Endodermal cell (in vitro differentiated cells): ENCODE measurements around the gene LYST. TPM values are rescaled to one million over a fixed set of nuclear protein-coding genes. Genes with fewer than 3 reads are reported as not detected.

ENCODE experiments used
- DNase-seq: peaks from one replicate; pipeline ENCODE4 v3.0.0-alpha.2; 2017
- H3K27ac ChIP-seq: 2 replicates; pipeline ENCODE4 v1.5.1; 2013; ENCODE audit warnings: mild to moderate bottlenecking, low read depth, low read length, moderate library complexity
- H3K27me3 ChIP-seq: 2 replicates; pipeline ENCODE4 v1.6.1; 2013; ENCODE audit warnings: mild to moderate bottlenecking, low read length, moderate library complexity; ENCODE audit not compliant: insufficient read depth, control insufficient read depth, poor library complexity, severe bottlenecking
- H3K36me3 ChIP-seq: 2 replicates; pipeline ENCODE4 v1.7.0; 2013; ENCODE audit warnings: mild to moderate bottlenecking, low read length, moderate library complexity; ENCODE audit not compliant: control insufficient read depth, insufficient read depth
- H3K4me1 ChIP-seq: one replicate; pipeline ENCODE4 v1.7.0; 2013; ENCODE audit warnings: low read length; ENCODE audit not compliant: control insufficient read depth, insufficient read depth
- H3K4me3 ChIP-seq: 2 replicates; pipeline ENCODE4 v1.5.1; 2013; ENCODE audit warnings: mild to moderate bottlenecking, low read length, moderate library complexity
- H3K9ac ChIP-seq: 2 replicates; pipeline ENCODE4 v1.6.1; 2013; ENCODE audit warnings: mild to moderate bottlenecking, low read length, moderate library complexity; ENCODE audit not compliant: poor library complexity, severe bottlenecking; ENCODE audit errors: extremely low read depth
- H3K9me3 ChIP-seq: 2 replicates; pipeline ENCODE4 v1.6.1; 2013; ENCODE audit warnings: mild to moderate bottlenecking, low read length, moderate library complexity; ENCODE audit not compliant: control insufficient read depth
- H3K27ac Mint-ChIP-seq: 2 replicates; pipeline ENCODE4 v1.8.0; 2020; ENCODE audit warnings: mixed read lengths
- H3K27me3 Mint-ChIP-seq: 2 replicates; pipeline ENCODE4 v1.8.0; 2021; ENCODE audit warnings: mild to moderate bottlenecking, mixed read lengths; ENCODE audit not compliant: insufficient read depth
- H3K36me3 Mint-ChIP-seq: 2 replicates; pipeline ENCODE4 v1.8.0; 2020; ENCODE audit warnings: low read depth, mixed read lengths
- H3K4me1 Mint-ChIP-seq: 2 replicates; pipeline ENCODE4 v1.8.0; 2020; ENCODE audit warnings: mixed read lengths
- H3K4me3 Mint-ChIP-seq: 2 replicates; pipeline ENCODE4 v1.8.0; 2020; ENCODE audit warnings: mild to moderate bottlenecking, moderate library complexity, mixed read lengths
- H3K9me3 Mint-ChIP-seq: 2 replicates; pipeline ENCODE4 v1.8.0; 2020; ENCODE audit warnings: mild to moderate bottlenecking, mixed read lengths
- CTCF ChIP-seq: fragments of 200-600 bp; sonication (generic); conservative IDR thresholded peaks from 2 replicates; pipeline ENCODE4 v1.5.0; 2021; ENCODE audit warnings: antibody characterized with exemption, mild to moderate bottlenecking
- WGBS, 2 experiments: methylation state at CpG; one replicate each; pipeline versions ENCODE4 v1.1.5 to v1.1.7; 2013; ENCODE audit warnings: missing lambda C conversion rate in 2 of 2, mixed read lengths in 1 of 2; ENCODE audit not compliant: insufficient coverage in 1 of 2, insufficient read length in 1 of 2; 5-methylcytosine and 5-hydroxymethylcytosine counted together
- total RNA-seq, 2 donors: library from RNA; stranded (reverse); fragmentation: NEBNext Ultra II Directional in 1 of 2; extraction: Animal tissue kit (Norgen Biotek cat#: 25700) in 1 of 2; gene quantifications; 2 replicates in 1 of 2; 3 replicates in 1 of 2; pipeline ENCODE4 v1.2.1, GENCODE V29; 2021

LYST gene
- total RNA-seq, 2 donors from 2014 or later, result 2.5 to 6.8 TPM

DNA sequence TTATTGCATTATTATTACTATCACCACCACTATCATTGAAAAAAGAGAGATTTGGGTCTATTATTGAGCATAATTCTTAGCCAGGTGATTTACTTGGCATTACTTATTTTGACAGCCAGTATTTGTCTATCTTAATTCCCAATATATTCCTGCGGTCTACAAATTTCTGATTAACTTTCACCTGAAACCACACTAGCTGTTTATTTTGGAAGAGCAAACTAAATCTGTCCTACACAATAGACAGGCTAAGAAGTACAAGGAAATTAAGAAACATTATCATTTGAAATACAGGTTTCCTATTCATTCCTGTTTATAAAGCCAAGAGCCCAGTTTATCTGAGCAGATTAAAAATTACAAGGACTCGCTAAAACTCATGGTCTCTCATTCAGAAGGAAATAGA lies 6.9 kb upstream of the LYST start:
- H3K9me3 Mint-ChIP-seq, result no peaks in the 10 kb centered on the region

GRCh38 chr1:235873045-235873444 lies 6.3 kb upstream of the LYST start:
- no peak overlapping the region for H3K4me3 Mint-ChIP-seq
- Histone ChIP-seq H3K9ac (no peak overlapping the region), H3K4me1 (no peaks in the 10 kb centered on the region), H3K27ac (no peak overlapping the region), H3K36me3 (no peaks in the 10 kb centered on the region), H3K9me3 (no peaks in the 10 kb centered on the region), H3K4me3 (no peak overlapping the region), H3K27me3 (peaks cover 21% of the 10 kb centered on the region)
- no peak overlapping the region for H3K27ac Mint-ChIP-seq
- DNase-seq, result no peak
- H3K27me3 Mint-ChIP-seq, result peaks cover 16% of the 10 kb centered on the region
- TF ChIP-seq CTCF, result no peak
- H3K4me1 Mint-ChIP-seq, result peaks cover 4% of the 10 kb centered on the region
- H3K9me3 Mint-ChIP-seq, result no peaks in the 10 kb centered on the region
- H3K36me3 Mint-ChIP-seq, result no peaks in the 10 kb centered on the region
- 85 to 89% methylated on average over 1 of the region's 1 CpG for WGBS, 2 experiments

More for the DNA sequence above, 6.9 kb upstream of the LYST start:
- TF ChIP-seq CTCF, result no peak
- no peaks in the 10 kb centered on the region for H3K36me3 ChIP-seq
- peaks cover 21% of the 10 kb centered on the region for H3K27me3 ChIP-seq
- no peak overlapping the region for H3K9ac ChIP-seq
- DNase-seq, result no peak
- peaks cover 4% of the 10 kb centered on the region for H3K4me1 Mint-ChIP-seq
- no peak overlapping the region for H3K4me3 Mint-ChIP-seq
- H3K27me3 Mint-ChIP-seq, result peaks cover 16% of the 10 kb centered on the region
- WGBS, 2 experiments, result 95 to 100% methylated on average over 1 to 2 of the region's 2 CpGs
- H3K4me3 ChIP-seq, result no peak overlapping the region
- no peak overlapping the region for H3K27ac ChIP-seq
- H3K36me3 Mint-ChIP-seq, result no peaks in the 10 kb centered on the region
- H3K9me3 ChIP-seq, result no peaks in the 10 kb centered on the region
- H3K4me1 ChIP-seq, result no peaks in the 10 kb centered on the region
- no peak overlapping the region for H3K27ac Mint-ChIP-seq

DNA sequence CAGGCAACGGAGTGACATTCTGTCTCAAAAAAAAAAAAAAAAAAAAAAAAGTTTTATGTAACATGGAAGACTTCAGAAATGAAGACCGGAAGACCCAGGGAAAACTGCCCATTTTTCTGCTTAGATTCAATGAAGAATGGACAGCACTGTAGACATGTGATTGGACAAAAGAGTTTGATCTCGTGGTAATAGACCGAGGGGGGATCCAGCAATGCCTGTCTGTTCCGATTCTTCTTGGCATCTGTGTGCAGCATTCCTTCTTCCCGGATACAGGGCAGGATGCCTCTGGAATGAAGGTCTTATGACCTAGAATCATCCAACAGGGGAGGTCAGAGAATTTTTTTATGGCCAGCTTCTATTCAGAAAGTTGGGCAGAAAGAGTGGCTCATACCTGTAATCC lies 5.6 kb upstream of the LYST start:
- H3K36me3 Mint-ChIP-seq, result no peaks in the 10 kb centered on the region
- Histone ChIP-seq H3K9ac (no peak overlapping the region), H3K4me3 (no peak overlapping the region), H3K27ac (no peak overlapping the region), H3K4me1 (no peaks in the 10 kb centered on the region), H3K36me3 (no peaks in the 10 kb centered on the region), H3K27me3 (peaks cover 21% of the 10 kb centered on the region), H3K9me3 (no peaks in the 10 kb centered on the region)
- WGBS, 2 experiments, result 95 to 100% methylated on average over 2 to 6 of the region's 6 CpGs
- H3K4me3 Mint-ChIP-seq, result no peak overlapping the region
- TF ChIP-seq CTCF, result no peak
- peaks cover 8% of the 10 kb centered on the region for H3K4me1 Mint-ChIP-seq
- H3K27ac Mint-ChIP-seq, result no peak overlapping the region
- peaks cover 16% of the 10 kb centered on the region for H3K27me3 Mint-ChIP-seq
- no peaks in the 10 kb centered on the region for H3K9me3 Mint-ChIP-seq
- DNase-seq, result no peak
